Activated T-cell treated with anti-CD3 and anti-CD28 coated beads for 48 hours (primary cell): ENCODE measurements around the gene CLEC14A.

Experiments
- DNase-seq: peaks from one replicate; pipeline ENCODE4 v3.0.0-alpha.2; 2020; ENCODE audit warnings: low read depth

CLEC14A gene

DNA sequence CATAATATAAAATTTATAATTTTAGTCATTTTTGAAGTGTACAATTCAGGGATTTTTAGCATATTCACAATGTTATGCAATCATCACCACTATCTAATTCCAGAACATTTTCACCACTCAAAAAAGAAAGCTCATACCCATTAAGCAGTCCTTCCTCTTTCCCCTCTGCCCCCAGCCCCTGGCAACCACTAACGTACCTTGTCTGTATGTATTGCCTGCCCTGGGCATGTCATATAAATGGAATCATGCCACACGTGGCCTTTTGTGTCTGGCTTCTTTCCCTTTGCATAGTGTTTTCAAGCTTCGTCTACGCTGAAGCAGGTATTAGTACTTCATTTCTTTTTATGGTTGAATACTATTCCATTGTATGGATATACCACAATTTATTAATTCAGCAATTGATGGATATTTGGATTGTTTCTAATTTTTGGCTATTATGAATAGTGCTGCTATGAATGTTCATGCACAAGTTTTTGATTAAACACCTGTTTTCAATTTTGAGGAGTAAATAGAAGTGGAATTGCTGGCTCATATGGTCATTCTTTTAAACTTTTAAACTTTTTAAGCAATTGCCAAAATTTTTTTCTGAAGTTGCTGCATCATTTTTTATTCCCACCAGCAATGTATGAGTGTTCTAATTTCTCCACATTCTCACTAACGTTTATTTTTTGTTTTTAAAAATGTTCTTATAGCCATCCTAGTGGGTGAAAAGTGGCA is 49.8 kb downstream of the CLEC14A start:
- no peak for DNase-seq

- no peak for DNase-seq
Measured at GRCh38 chr14:38205119-38205813, 50.6 kb downstream of the CLEC14A start.

DNA sequence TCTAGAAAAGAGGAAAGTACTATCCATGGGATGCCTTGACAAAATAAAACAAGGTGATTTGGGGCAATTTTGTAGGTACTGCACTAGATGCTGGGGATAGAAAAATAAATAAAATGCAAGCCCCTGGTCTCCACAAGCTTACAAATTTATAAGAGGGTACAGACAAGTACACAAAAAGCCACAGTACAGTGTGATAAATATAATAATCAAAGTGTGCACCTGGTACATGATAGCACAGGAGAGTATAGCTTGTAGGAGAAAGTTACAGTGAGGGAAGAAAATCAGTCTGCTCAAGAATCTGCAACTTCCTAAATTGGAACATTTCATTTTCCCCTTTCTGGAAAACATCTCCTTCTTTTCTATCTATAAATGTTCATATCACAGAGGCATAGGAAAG is 51.2 kb downstream of the CLEC14A start:
- no peak for DNase-seq
